ENCODE results near the gene SETD1B.
"Not testable (repeated sequence)": the region's sequence is repeated elsewhere in the genome, so short reads cannot be mapped to it uniquely, and the experiment has no call there.

Gene SETD1B

GRCh38 chr12:121845701-121846100, 41.9 kb downstream of the SETD1B start:
- in situ Hi-C loops (cut with HindIII; ENCODE audit: low sequenced_read_pairs) = no loop called here

- in situ Hi-C loops (cut with HindIII; ENCODE audit: low sequenced_read_pairs) = no loop called here
Measured at GRCh38 chr12:121849211-121849610, 45.4 kb downstream of the SETD1B start.

GRCh38 chr12:121849665-121850064, 45.9 kb downstream of the SETD1B start:
- in situ Hi-C loops (cut with HindIII; ENCODE audit: low sequenced_read_pairs) = no loop called here

GRCh38 chr12:121852392-121852791, 48.6 kb downstream of the SETD1B start:
- in situ Hi-C loops (cut with HindIII; ENCODE audit: low sequenced_read_pairs) = not testable (repeated sequence)

- in situ Hi-C loops (cut with HindIII; ENCODE audit: low sequenced_read_pairs) = no loop called here
Measured at GRCh38 chr12:121857322-121858246, 53.8 kb downstream of the SETD1B start.

GRCh38 chr12:121858318-121858661, 54.5 kb downstream of the SETD1B start:
- in situ Hi-C loops (cut with HindIII; ENCODE audit: low sequenced_read_pairs) = no loop called here

GRCh38 chr12:121858662-121859572, 55.1 kb downstream of the SETD1B start, which contains the start of gene HPD:
HPD (minus strand) TSS chr12:121858859; CDS start chr12:121858823, 36 bp downstream.
- in situ Hi-C loops (cut with HindIII; ENCODE audit: low sequenced_read_pairs) = no loop called here

GRCh38 chr12:121860257-121860656, 56.4 kb downstream of the SETD1B start:
- in situ Hi-C loops (cut with HindIII; ENCODE audit: low sequenced_read_pairs) = no loop called here

GRCh38 chr12:121860699-121861098, 56.9 kb downstream of the SETD1B start:
- in situ Hi-C loops (cut with HindIII; ENCODE audit: low sequenced_read_pairs) = not testable (repeated sequence)

GRCh38 chr12:121861636-121862254, 57.9 kb downstream of the SETD1B start:
- in situ Hi-C loops (cut with HindIII; ENCODE audit: low sequenced_read_pairs) = no loop called here

- in situ Hi-C loops (cut with HindIII; ENCODE audit: low sequenced_read_pairs) = no loop called here
Measured at GRCh38 chr12:121866331-121866730, 62.5 kb downstream of the SETD1B start.

GRCh38 chr12:121869229-121869628, 65.4 kb downstream of the SETD1B start:
- in situ Hi-C loops (cut with HindIII; ENCODE audit: low sequenced_read_pairs) = not testable (repeated sequence)

- in situ Hi-C loops (cut with HindIII; ENCODE audit: low sequenced_read_pairs) = no loop called here
Measured at GRCh38 chr12:121871467-121871866, 67.7 kb downstream of the SETD1B start.

GRCh38 chr12:121872546-121873215, 68.9 kb downstream of the SETD1B start:
- in situ Hi-C loops (cut with HindIII; ENCODE audit: low sequenced_read_pairs) = no loop called here

- in situ Hi-C loops (cut with HindIII; ENCODE audit: low sequenced_read_pairs) = no loop called here
Measured at GRCh38 chr12:121873216-121873569, 69.4 kb downstream of the SETD1B start.

- in situ Hi-C loops (cut with HindIII; ENCODE audit: low sequenced_read_pairs) = no loop called here
Measured at GRCh38 chr12:121874071-121874470, 70.3 kb downstream of the SETD1B start.

GRCh38 chr12:121875582-121875981, 71.8 kb downstream of the SETD1B start:
- in situ Hi-C loops (cut with HindIII; ENCODE audit: low sequenced_read_pairs) = no loop called here

GRCh38 chr12:121876080-121876447, 72.3 kb downstream of the SETD1B start:
- in situ Hi-C loops (cut with HindIII; ENCODE audit: low sequenced_read_pairs) = not testable (repeated sequence)
